MM.1S (cell line): Measurements from ENCODE around the gene ANLN.

Experiments used
- DNase-seq: peaks from one replicate; pipeline ENCODE4 v3.0.0-alpha.2; 2015
- H2AFZ ChIP-seq: fragments of 300-600 bp; sonication (generic); 2 replicates; pipeline ENCODE4 v1.6.0; 2016; ENCODE audit warnings: antibody characterized with exemption, low read length
- H3F3A ChIP-seq: fragments of 300-600 bp; sonication (generic); 2 replicates; pipeline ENCODE4 v1.6.1; 2016; ENCODE audit warnings: mild to moderate bottlenecking, antibody characterized with exemption, low read length, moderate library complexity, mixed read lengths; ENCODE audit not compliant: insufficient read depth
- H3K27ac ChIP-seq: fragments of 300-600 bp; sonication (generic); 2 replicates; pipeline ENCODE4 v1.5.1; 2016; ENCODE audit warnings: mild to moderate bottlenecking, low read length
- H3K27me3 ChIP-seq: fragments of 300-600 bp; sonication (generic); replicated peaks from 2 replicates; pipeline ENCODE4 v1.6.0; 2016; ENCODE audit warnings: low read length; ENCODE audit not compliant: insufficient read depth
- H3K36me3 ChIP-seq: fragments of 300-600 bp; sonication (generic); replicated peaks from 2 replicates; pipeline ENCODE4 v1.6.1; 2016; ENCODE audit warnings: mild to moderate bottlenecking, low read length, mixed read lengths; ENCODE audit not compliant: insufficient read depth
- H3K4me1 ChIP-seq: fragments of 300-600 bp; sonication (generic); 2 replicates; pipeline ENCODE4 v1.6.1; 2016; ENCODE audit warnings: low read length, mixed read lengths
- H3K4me2 ChIP-seq: fragments of 300-600 bp; sonication (generic); 2 replicates; pipeline ENCODE4 v1.6.0; 2016; ENCODE audit warnings: low read depth, low read length
- H3K4me3 ChIP-seq: fragments of 300-600 bp; sonication (generic); 2 replicates; pipeline ENCODE4 v1.5.1; 2016; ENCODE audit warnings: low read length, mixed read lengths
- H3K79me2 ChIP-seq: fragments of 300-600 bp; sonication (generic); 2 replicates; pipeline ENCODE4 v1.6.1; 2016; ENCODE audit warnings: mixed run types, low read length, mixed read lengths
- H3K9ac ChIP-seq: fragments of 300-600 bp; sonication (generic); 2 replicates; pipeline ENCODE4 v1.6.1; 2016; ENCODE audit warnings: low read length, mixed read lengths
- H3K9me2 ChIP-seq: fragments of 300-600 bp; sonication (generic); replicated peaks from 2 replicates; pipeline ENCODE4 v1.6.1; 2016; ENCODE audit warnings: mild to moderate bottlenecking, low read length, mixed read lengths; ENCODE audit not compliant: insufficient read depth
- H3K9me3 ChIP-seq: fragments of 300-600 bp; sonication (generic); replicated peaks from 2 replicates; pipeline ENCODE4 v1.6.1; 2016; ENCODE audit warnings: mild to moderate bottlenecking, low read length, mixed read lengths; ENCODE audit not compliant: insufficient read depth
- H4K20me1 ChIP-seq: fragments of 300-600 bp; sonication (generic); 2 replicates; pipeline ENCODE4 v1.6.1; 2016; ENCODE audit warnings: mild to moderate bottlenecking, low read length, moderate library complexity, mixed read lengths; ENCODE audit not compliant: insufficient read depth
- EZH2 ChIP-seq: fragments of 300-600 bp; sonication (generic); optimal IDR thresholded peaks from 2 replicates; pipeline ENCODE3; 2017; ENCODE audit warnings: low read depth, mild to moderate bottlenecking, antibody characterized with exemption, low read length, mixed read lengths
- EZH2phosphoT487 ChIP-seq: fragments of 300-600 bp; sonication (generic); IDR thresholded peaks from 2 replicates; pipeline ENCODE4 v1.6.1; 2018; ENCODE audit warnings: antibody characterized with exemption, low read length
- TF ChIP-seq, protein P1 (sequence below): fragments of 300-600 bp; sonication (generic); IDR thresholded peaks from 2 replicates; pipeline ENCODE4 v1.5.1; 2016; ENCODE audit warnings: antibody characterized with exemption, low read length, mixed read lengths

The ANLN gene

GRCh38 chr7:36404639-36405408, 15.2 kb downstream of the ANLN start:
- Histone ChIP-seq H3K4me2 (no peak overlapping the region), H3K9ac (no peak overlapping the region), H4K20me1 (no peaks in the 10 kb centered on the region), H3K9me3 (no peaks in the 10 kb centered on the region), H3K36me3 (peaks cover 23% of the 10 kb centered on the region), H3K9me2 (no peaks in the 10 kb centered on the region), H3K27ac (no peak overlapping the region), H2AFZ (no peak overlapping the region), H3K4me3 (no peak overlapping the region), H3K27me3 (no peaks in the 10 kb centered on the region), H3K4me1 (peaks cover 8% of the 10 kb centered on the region; the same call in 1 of the 2 replicates), H3F3A (no peaks in the 10 kb centered on the region), H3K79me2 (peaks cover 70% of the 10 kb centered on the region)
- DNase-seq, result no peak
- TF ChIP-seq EZH2phosphoT487 (no peak), EZH2 (no peak)
- TF ChIP-seq, protein P1, sequence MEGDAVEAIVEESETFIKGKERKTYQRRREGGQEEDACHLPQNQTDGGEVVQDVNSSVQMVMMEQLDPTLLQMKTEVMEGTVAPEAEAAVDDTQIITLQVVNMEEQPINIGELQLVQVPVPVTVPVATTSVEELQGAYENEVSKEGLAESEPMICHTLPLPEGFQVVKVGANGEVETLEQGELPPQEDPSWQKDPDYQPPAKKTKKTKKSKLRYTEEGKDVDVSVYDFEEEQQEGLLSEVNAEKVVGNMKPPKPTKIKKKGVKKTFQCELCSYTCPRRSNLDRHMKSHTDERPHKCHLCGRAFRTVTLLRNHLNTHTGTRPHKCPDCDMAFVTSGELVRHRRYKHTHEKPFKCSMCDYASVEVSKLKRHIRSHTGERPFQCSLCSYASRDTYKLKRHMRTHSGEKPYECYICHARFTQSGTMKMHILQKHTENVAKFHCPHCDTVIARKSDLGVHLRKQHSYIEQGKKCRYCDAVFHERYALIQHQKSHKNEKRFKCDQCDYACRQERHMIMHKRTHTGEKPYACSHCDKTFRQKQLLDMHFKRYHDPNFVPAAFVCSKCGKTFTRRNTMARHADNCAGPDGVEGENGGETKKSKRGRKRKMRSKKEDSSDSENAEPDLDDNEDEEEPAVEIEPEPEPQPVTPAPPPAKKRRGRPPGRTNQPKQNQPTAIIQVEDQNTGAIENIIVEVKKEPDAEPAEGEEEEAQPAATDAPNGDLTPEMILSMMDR, result no peak

- no peak for DNase-seq
- peaks cover 18% of the 10 kb centered on the region for H3K36me3 ChIP-seq
- no peak overlapping the region for H3K9ac ChIP-seq
- no peaks in the 10 kb centered on the region for H3K9me2 ChIP-seq
- no peaks in the 10 kb centered on the region for H3K9me3 ChIP-seq
- H3F3A ChIP-seq, result no peaks in the 10 kb centered on the region
- TF ChIP-seq, protein P1, result no peak
- TF ChIP-seq EZH2 (no peak), EZH2phosphoT487 (no peak)
- H3K27ac ChIP-seq, result no peak overlapping the region
- H4K20me1 ChIP-seq, result no peaks in the 10 kb centered on the region
- H2AFZ ChIP-seq, result no peak overlapping the region
- no peaks in the 10 kb centered on the region for H3K27me3 ChIP-seq
- H3K4me3 ChIP-seq, result no peak overlapping the region
- peaks cover 66% of the 10 kb centered on the region for H3K79me2 ChIP-seq
- peaks cover 8% of the 10 kb centered on the region; the same call in 1 of the 2 replicates for H3K4me1 ChIP-seq
- no peak overlapping the region for H3K4me2 ChIP-seq
Observed at GRCh38 chr7:36405409-36405803, 15.7 kb downstream of the ANLN start.

DNA sequence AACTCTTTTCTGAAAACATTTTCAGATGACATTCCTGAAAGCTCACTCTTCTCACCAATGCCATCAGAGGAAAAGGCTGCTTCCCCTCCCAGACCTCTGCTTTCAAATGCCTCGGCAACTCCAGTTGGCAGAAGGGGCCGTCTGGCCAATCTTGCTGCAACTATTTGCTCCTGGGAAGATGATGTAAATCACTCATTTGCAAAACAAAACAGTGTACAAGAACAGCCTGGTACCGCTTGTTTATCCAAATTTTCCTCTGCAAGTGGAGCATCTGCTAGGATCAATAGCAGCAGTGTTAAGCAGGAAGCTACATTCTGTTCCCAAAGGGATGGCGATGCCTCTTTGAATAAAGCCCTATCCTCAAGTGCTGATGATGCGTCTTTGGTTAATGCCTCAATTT, 16.5 kb downstream of the ANLN start:
- Histone ChIP-seq H3K36me3 (peaks cover 17% of the 10 kb centered on the region), H3K27me3 (no peaks in the 10 kb centered on the region), H3K9ac (no peak overlapping the region), H3F3A (no peaks in the 10 kb centered on the region), H3K4me2 (no peak overlapping the region), H4K20me1 (no peaks in the 10 kb centered on the region), H3K9me2 (no peaks in the 10 kb centered on the region), H3K4me3 (no peak overlapping the region), H2AFZ (no peak overlapping the region), H3K79me2 (peaks cover 65% of the 10 kb centered on the region), H3K27ac (no peak overlapping the region), H3K9me3 (no peaks in the 10 kb centered on the region), H3K4me1 (peaks cover 8% of the 10 kb centered on the region; the same call in 1 of the 2 replicates)
- TF ChIP-seq, protein P1, result no peak
- TF ChIP-seq EZH2, result no peak
- TF ChIP-seq EZH2phosphoT487, result no peak
- no peak for DNase-seq
